HG02840 (cell line): Measurements from ENCODE around the gene NDUFV3.
"Not testable (repeated sequence)": the region's sequence is repeated elsewhere in the genome, so short reads cannot be mapped to it uniquely, and the experiment has no call there.

Source experiments
- ATAC-seq: cut with Tn5 transposase; IDR thresholded peaks from one replicate; pipeline ENCODE4 v1.9.1; 2021; ENCODE audit warnings: mild to moderate bottlenecking, moderate library complexity, moderate number of reproducible peaks; ENCODE audit not compliant: unreplicated experiment, low FRiP score

NDUFV3 gene

DNA sequence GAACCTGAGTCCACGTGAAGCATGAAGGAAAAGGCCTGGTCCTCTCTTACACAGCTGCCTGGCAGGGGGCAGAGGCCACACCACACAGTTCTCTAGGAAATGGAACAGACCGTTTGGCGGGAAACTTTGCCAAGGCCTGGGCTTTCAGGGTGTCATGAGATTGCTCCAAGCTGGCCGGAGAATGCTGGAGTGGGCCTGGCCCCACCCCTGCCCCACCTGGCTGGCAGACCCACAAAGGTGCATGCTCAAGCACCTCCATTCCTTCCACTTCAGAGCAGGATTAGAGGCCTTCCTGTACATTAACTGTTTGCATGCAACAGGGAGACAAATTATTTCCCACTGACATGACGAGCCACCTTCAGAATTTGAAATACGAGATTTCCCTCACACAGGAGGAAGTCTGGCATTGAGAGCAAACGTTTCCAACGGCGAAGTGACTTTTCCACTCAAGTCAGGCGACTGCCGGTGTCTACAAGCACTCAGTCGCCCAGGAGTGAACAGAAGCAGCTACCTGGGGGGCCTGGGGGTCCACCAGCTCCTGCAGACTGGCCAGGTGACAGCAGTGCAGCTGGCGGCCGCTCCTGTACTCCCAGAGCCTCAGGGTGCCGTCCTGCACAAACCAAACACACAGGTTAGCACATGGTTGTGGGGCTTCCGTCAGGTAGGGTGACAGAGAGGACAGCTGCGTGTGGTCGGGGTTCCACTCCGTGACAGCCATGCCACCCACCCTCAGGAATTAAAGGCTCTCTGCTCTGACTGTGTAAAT is 37.8 kb upstream of the NDUFV3 start:
- ATAC-seq = no peak

DNA sequence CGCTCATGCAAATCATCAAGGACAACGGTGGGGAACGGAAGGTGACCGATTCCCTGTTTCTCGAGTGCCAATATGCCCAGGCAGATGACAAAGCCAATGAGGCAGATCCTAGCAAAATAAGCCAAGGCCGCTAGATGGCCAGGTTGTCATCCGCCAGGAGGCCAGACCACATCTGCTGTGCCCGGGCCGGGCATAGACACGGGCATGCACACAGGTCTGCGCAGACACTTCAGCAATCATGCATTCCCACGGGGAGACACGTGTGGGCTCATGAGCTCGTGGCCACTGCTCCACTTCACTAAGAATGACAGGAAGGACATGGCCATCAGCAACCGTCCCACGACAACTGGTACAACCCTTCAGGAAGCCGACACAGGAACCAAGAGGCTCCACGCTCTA is 37.2 kb upstream of the NDUFV3 start:
- ATAC-seq = no peak

DNA sequence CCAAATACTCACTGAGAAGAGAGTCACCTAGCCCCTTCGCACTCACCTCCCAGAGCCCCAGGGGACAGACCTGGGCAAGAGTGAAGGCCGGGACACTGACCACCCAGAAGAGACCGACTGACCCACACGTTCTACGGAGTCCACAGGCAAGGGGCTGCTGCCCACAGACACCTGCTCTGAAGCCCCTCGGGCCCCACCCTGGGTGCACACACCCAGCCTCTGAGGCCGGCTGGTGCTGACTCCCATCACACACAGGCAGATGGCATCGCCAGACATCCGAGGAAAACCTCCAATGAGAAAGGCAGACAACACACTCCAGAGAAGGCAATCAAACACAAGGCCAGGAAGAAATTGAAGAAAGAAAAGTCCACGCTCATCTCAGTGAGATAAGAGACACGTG is 35.9 kb upstream of the NDUFV3 start:
- ATAC-seq = no peak

DNA sequence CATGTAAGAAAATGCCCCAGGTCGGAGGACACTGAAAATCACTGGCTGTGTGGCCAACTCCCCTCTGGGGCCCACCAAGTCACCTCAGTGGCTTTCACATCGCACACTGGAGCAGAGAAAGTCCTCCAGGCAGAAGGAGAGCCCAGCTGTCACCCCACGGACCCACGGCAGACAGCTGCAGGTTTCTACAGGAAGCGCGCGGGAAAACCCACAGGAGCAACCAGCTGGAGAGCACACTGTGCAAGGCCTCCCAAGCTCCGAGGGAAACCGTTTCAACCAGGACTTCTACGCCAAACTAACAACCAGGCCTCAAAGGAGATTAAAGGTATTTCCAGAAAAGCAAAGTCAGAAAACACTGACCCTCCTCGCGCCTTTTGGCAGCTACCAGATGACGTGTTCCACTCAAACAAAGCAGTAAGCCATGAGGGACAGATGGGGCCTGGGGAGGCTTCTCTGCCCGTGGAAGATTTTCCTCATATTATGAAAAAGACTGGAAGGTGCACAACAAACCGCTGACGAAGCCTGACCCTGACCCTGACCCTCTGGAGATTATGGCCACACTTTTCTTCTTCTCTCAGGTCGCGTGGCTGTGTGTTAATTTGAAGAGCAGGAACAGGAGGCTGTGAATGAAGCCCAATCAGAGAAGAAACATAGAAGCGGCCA is 34.8 kb upstream of the NDUFV3 start:
- no peak for ATAC-seq

DNA sequence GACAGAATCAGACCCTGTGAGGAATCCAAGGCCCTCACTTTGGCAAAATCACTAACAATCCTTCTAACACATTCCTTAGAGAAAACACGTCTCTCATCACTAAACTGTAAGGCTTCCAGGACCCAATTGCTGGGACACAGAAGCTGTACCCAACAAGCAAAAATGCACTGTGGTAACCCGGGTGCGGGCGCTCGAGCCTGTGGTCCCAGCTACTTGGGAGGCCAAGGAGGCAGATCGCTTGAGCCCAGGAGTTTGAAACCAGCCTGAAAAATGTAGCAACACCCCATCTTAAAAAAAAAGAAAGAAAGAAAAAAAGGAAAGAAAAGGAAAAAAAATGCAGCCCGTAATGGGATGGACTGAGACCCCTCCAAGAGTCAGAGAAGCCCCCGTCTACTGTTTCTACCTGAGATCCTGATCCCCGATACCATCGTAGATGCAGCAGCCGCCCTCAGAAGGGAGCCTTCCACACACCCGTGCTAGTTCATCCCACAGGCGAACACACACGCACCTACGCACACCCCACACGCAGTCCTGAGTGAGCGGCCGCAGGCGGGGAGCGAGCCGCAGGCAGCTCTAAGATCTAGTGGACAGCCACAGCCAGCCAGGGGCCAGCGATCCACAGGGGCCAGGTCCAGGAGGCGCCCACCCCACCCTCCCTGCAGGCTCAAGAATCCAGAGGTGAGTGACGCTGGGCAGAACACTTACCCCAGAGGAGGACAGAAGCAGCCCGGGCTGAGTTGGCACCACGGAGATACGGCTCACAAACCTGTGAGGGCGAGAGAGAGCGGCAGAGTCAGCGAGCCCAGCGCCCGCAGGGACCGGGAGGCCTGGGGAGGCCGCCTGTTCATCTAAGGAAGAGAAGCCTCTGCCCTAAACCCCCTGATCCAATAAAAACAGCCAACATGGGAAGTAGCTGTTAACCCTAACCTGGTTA is 33.9 kb upstream of the NDUFV3 start:
- ATAC-seq = no peak

DNA sequence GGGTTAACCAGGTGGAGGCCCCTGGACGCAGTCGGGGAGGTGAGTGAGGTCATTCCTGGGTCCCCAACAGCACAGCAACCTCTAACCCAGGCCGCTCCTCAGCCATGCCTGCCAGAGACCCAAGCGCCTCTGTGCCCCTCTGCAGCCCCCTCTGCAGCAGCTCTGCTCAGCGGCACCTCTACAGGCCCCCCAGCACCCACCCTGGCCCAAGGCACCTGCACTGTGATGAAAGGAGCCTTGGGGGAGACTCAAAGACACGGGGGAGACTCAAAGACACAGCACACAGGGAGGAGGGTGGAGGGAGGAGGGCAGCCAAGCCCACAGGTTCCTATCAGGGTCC is 33.2 kb upstream of the NDUFV3 start:
- ATAC-seq = no peak

DNA sequence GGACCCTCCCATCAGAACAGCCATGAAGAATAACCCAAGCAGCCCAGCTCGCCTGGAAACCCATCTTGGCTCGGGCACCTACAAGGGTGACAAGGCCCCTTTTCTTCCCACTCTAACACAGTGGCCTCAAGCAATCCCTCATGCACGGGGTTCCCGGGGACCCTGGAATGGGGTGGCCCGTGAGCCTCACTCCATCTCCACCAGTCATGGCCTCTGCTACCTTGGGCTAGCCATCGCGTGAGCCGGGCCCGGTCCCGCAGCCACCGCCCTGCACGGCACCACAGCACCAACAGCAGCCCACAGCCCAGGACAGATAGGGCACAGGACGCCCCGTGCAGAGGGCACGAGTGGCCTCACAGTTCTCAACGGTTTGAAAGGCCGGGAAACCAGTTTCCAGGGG is 32.8 kb upstream of the NDUFV3 start:
- no peak for ATAC-seq

DNA sequence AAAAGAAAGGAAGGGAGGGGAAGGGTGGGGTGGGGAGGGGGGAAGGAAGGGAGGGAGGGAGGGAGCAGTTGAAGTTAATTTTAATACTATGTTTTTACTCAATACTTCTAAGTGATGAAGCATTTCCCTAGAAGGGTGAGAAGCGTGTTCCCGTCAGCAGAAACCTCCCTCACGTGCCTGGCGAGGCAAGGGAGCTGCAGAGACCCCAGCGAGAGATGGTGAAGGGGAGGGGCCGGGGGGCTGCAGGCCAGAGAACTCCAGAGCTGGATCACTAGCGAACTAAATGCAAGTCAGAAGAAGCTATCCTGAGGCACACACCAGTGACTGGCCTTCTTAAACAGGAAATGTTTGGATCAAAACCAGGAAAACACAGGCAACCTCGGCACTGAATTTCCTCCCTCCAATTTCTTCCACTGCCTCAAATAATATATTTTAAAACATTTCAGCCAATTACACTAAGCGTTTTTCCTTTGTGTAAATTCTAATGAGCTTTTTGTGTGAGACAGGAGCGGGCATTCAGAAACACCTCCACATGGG is 31.7 kb upstream of the NDUFV3 start:
- no peak for ATAC-seq

DNA sequence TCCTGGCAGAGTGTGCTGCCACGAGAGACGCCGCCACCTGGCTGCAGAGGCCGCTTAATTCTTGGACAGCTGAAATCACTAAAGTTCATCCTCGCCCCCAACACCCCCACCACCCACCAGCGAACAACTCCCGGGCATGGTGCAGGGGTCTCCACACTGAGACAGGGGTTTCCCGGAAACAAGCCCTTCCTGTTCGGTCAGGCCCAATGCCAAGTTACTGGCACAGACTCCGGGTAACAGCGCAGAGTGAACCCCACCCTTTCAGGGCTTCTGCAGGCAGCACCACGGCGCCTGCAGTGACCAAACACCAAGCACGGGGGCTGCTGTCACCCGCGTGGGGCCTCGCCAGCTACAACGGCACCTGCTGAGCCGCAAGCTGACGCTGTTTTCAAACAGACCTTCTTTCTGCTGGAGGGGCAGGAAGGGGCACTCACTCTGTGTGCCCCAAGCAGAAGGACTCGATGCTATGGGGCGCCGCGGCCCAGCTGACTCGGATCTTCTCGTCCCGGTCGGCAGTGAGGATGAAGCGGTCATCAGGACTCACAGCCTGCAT is 31.2 kb upstream of the NDUFV3 start:
- ATAC-seq = no peak

DNA sequence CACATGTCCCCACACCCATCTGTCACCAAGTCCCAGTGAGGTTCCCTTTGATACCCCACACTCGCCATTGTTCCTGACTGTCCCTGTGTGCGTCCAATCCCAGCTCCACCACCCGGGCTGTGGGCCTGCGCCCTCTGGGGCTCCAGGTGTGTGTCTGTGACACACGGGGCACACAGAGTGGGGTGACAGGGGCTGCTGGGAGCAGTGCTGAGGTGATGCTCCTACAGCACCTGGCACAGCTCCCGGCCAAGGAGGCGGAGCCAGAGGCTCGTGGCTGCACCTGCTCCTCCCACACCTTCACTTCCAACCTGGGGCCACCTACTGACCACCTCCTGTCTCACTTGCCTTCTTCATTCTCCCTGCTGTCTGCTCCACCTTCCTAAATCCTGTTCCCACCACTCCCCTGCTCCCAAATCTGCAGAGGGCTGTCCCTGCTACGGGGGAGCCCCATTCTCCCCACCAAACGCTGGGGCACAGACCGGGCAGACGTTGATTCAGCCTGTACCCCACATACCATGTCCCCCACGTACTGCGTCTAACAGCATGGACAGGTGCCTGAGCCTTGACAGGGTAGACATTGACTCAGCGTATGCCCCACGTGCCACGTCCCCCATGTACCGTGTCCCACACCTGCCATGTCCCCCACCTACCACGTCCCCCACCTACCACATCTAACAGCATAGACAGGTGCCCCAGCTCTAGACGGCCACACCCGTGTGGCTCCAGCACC is 30.2 kb upstream of the NDUFV3 start:
- ATAC-seq = no peak

DNA sequence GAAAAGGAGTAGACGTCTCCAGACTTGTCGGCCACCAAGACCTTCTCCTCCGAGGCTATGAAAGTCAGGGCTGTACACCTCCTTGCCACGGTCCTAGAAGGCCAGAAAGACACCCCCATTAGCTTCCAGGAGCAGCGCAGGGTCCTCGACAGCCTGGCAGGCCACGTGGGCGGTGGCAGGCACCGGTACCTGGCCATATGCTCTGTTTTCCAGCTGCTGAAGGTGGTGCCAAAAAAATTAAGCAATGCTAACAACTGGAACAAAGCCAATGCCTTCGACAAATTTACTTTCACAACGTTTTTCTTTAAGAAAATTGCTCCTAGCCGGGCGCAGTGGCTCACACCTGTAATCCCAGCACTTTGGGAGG is 29.6 kb upstream of the NDUFV3 start:
- ATAC-seq = no peak

DNA sequence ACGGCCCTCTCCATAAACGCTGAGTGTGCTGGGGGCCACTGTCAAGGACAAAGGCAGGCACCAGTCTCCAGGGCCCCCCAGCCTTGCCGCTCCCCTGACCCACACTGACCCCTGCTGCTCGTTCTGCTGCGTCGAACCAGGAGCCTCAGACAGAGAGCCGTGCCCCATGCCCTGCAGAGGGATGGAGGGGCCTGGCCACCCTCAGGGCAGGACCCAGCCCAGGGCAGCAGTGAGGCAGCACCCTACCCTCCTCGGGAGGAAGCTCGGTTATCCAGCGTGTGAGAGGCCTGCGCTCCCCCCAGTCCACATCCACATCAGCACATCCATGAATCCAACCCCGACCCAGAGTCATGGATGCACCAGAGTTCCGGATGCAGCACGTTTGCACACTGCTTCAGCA is 28.8 kb upstream of the NDUFV3 start:
- no peak for ATAC-seq

DNA sequence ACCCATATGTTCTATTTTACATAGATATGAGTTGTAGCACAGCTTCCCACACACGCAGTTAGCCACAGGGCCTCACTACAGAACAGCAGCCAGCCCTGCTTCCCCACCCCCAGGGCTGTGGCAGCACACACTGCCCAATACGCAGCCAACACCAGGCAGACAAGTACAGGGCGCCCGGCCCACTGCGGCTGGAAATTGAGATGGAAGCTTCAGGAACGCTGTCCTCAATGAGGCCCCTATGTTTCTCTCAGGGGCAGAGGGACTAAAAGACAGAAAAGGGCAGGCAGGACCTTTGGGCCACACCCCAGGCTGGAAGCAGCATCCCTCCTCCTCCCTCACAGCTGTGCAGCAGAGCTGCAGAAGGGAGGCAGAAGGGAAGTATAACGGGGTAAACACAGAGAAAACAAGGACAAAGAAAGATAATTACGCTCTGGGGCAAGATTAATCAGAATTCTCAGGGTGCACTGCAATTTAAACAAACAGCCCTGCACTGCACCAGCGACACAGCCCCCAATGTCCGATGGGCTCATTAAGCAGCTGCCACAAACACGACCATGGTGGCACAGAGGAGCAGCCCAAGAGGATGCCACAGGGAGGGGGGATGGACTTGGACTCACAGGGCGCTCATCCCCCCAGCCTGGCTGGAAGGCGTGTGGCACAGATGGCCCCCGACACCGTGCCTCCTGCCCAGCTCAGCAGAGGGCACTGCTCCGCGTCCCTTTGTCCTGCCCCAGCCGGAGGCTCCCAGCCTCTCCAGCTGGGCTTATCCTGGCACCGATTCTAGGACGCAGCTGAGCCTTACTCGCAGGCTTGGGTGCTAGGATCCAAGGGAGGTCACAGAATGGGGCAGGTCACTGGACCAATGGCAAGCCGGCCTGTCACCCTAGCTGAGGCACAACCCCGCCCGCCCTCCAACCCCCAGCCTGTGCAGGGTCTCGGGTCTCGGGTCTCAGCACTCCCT is 28.0 kb upstream of the NDUFV3 start:
- ATAC-seq = no peak

DNA sequence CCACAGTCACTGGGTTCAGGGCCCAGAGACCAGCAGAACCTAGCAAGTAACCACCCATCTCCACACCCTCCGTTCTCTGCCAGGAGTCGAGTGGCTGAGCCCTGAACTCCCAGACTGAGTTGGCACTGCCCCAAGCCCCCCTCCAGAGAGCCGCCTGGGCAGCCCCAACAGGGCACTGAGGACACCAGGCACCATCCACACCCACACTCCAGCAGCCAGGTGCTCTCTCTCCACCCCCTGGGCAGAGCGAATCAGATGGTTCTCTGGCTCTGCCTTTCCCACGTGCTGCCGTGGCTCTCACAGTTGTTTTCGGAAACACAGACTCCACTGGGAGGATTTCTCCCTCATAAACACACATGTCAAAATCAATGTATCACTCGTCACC is 27.3 kb upstream of the NDUFV3 start:
- no peak for ATAC-seq

DNA sequence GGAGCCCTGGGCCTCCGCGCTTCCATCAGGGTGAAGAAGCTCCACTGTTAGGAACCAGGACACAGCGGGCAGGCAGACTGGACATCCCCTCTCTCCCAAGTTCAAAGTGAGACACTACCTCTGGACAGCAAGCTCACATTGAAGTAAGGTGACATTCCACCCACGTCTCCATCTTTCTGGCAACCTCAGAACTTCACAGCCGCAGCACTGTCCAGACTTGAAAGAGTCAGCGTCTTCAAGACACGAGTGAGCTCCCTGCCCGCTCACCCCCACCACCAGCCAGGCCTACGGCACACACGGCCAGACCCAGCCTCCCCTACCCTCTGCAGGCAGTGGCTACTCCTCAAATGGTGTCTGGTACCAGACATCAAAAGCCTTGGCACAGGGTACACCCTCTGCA is 24.9 kb upstream of the NDUFV3 start:
- ATAC-seq = no peak

DNA sequence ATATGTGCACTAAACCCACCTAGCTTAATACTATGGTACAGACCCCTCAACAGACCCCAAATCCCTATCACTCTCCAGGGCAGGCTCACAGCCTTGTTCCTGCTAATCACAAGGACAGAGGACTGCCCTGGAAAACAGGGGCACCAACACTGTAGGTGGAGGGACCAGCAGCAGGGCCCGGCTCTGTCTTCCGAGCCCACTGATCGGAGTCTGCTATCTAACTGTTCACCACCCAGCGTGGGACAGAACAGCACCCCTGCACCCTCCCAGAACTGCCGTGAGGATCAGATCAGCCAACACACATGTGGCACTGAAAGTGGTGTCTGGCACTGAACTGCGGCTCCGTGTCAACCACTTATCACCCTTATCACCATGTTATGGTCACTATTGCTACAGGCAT is 20.0 kb upstream of the NDUFV3 start:
- ATAC-seq = no peak

DNA sequence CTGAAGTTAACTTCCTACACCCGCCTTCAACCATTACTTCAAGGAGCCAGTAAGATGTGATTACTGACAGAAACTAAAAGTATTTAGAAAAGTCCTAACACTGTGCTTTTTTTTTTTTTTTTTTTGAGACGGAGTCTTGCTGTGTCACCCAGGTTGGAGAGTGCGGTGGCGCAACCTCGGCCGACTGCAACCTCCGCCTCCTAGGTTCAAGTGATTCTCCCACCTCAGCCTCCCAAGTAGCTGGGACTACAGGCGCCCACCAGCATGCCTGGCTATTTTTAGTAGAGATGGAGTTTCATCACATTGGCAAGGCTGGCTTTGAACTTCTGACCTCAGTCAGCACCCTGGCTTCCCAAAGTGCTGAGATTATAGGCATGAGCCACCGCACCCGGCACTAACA is 17.3 kb upstream of the NDUFV3 start:
- ATAC-seq = not testable (repeated sequence)

DNA sequence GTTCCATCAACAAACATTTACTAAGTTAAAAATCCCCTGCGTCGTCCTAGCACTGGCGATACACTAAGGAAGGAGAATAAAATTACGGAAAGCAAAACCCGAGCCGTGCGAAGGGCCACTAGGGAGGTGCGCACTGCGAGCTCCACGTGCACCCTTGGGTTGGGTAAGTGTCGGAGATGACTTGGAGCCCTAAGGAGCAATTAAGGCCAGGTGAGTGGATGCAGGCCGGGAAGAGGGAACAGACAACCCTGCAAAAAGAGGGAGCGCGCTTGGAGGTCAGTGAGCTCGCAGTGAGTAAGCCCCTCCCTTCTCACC is 14.5 kb upstream of the NDUFV3 start:
- ATAC-seq = peak; percentile 9
